GM18511 (cell line): ENCODE results near the gene IQCE.
"Not testable (repeated sequence)": the region's sequence is repeated elsewhere in the genome, so short reads cannot be mapped to it uniquely, and the experiment has no call there.

ENCODE experiments used
- ATAC-seq: cut with Tn5 transposase; IDR thresholded peaks from one replicate; pipeline ENCODE4 v1.9.1; 2021; ENCODE audit warnings: mild to moderate bottlenecking, moderate library complexity; ENCODE audit not compliant: unreplicated experiment

IQCE gene

GRCh38 chr7:2575046-2575732 lies 16.4 kb downstream of the IQCE start:
- ATAC-seq, result no peak

- ATAC-seq, result no peak
Measured at GRCh38 chr7:2575733-2576340, 17.1 kb downstream of the IQCE start.

- ATAC-seq, result no peak
Measured at GRCh38 chr7:2576742-2577491, 18.1 kb downstream of the IQCE start.

- no peak for ATAC-seq
Measured at GRCh38 chr7:2577914-2578680, 19.3 kb downstream of the IQCE start.

- ATAC-seq, result no peak
Measured at GRCh38 chr7:2580636-2581035, 21.9 kb downstream of the IQCE start.

GRCh38 chr7:2582006-2582735 lies 23.4 kb downstream of the IQCE start:
- ATAC-seq, result no peak

GRCh38 chr7:2583798-2584580 lies 25.2 kb downstream of the IQCE start:
- no peak for ATAC-seq

GRCh38 chr7:2585446-2585845 lies 26.7 kb downstream of the IQCE start:
- no peak for ATAC-seq

- no peak for ATAC-seq
Measured at GRCh38 chr7:2586326-2587020, 27.7 kb downstream of the IQCE start.

GRCh38 chr7:2587134-2587533 lies 28.4 kb downstream of the IQCE start:
- ATAC-seq, result no peak

- no peak for ATAC-seq
Measured at GRCh38 chr7:2587778-2588177, 29.0 kb downstream of the IQCE start.

- ATAC-seq, result no peak
Measured at GRCh38 chr7:2589341-2589740, 30.6 kb downstream of the IQCE start.

GRCh38 chr7:2589941-2590340 lies 31.2 kb downstream of the IQCE start:
- ATAC-seq, result not testable (repeated sequence)

- no peak for ATAC-seq
Measured at GRCh38 chr7:2592375-2592865, 33.6 kb downstream of the IQCE start.

GRCh38 chr7:2593036-2593727 lies 34.4 kb downstream of the IQCE start:
- no peak for ATAC-seq

- ATAC-seq, result no peak
Measured at GRCh38 chr7:2594599-2594998, 35.8 kb downstream of the IQCE start.

GRCh38 chr7:2595258-2595860 lies 36.6 kb downstream of the IQCE start:
- ATAC-seq, result no peak
